ENCODE data around the gene H2BK1. TPM values are rescaled to one million over a fixed set of nuclear protein-coding genes. Genes with fewer than 3 reads are reported as not detected.

H2BK1 gene
- total and polyA plus RNA-seq, 2 of the 13 experiments (the other 11 are each of a cell fraction or from before 2014, with no cell fraction given): not detected

DNA sequence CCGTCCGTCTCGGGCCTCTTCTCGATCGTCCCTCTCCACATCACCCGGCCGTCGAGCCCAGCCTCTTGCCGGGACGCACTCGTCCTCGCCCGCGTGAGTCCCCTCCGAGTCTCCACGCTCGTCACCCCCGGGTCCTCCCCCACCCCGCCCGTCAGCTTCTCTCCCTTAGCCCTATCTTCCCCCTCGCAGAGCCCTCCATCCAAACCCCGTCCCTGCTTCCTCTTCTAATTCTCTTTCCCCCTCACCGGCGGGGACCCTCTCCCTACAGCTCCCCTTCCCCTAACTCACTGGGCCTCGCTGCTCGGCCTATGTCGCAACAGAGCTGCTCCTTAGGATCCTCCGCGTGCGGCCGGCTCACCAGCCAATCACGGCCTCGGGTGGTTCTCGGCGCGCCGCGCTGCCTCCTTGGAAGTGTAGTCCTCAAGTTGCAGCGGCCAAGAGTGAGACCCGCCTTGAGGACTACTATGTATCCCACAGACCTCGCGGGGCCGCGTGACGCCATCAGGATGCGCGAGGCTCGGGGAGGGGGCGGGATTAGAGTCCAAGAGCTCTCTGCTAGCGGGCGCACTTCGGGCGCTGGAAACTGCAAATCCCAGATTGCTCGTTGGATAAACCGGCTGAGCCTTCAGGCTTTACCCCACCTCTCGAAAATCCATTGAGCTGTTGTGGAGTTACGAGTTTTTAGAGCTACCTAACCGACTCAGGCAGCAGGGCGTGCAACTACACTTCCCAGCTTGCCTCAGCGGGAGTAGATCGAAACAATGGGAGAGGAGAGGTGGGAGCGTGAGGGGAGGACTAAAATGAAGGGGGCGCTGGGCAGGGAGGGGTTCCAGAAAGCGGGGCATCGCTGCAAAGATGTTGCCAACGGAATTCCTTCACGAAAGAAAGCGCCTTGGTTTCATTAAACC is 16.8 kb upstream of the H2BK1 start, which contains the start of gene ABCF2 (continued):
- TF ChIP-seq, protein P1, sequence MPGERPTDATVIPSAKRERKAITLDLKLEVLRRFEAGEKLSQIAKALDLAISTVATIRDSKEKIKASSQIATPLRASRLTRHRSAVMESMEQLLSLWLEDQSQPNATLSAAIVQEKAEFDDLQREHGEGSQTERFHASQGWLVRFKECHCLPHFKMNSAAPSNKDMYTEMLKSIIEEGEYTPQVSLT (CRISPR knock-in tag; IDR thresholded peaks at IDR 0.05; ENCODE audit: borderline replicate concordance, low read depth): no peak
- TF ChIP-seq ZBTB7B (CRISPR knock-in tag; IDR thresholded peaks at IDR 0.05): no peak
- TF ChIP-seq, protein P2, sequence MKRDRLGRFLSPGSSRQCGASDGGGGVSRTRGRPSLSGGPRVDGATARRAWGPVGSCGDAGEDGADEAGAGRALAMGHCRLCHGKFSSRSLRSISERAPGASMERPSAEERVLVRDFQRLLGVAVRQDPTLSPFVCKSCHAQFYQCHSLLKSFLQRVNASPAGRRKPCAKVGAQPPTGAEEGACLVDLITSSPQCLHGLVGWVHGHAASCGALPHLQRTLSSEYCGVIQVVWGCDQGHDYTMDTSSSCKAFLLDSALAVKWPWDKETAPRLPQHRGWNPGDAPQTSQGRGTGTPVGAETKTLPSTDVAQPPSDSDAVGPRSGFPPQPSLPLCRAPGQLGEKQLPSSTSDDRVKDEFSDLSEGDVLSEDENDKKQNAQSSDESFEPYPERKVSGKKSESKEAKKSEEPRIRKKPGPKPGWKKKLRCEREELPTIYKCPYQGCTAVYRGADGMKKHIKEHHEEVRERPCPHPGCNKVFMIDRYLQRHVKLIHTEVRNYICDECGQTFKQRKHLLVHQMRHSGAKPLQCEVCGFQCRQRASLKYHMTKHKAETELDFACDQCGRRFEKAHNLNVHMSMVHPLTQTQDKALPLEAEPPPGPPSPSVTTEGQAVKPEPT (CRISPR knock-in tag; IDR thresholded peaks at IDR 0.05; ENCODE audit: low read depth): no peak
- no peak for TF ChIP-seq NFE2 (CRISPR knock-in tag; IDR thresholded peaks at IDR 0.05)
- TF ChIP-seq, protein P3, sequence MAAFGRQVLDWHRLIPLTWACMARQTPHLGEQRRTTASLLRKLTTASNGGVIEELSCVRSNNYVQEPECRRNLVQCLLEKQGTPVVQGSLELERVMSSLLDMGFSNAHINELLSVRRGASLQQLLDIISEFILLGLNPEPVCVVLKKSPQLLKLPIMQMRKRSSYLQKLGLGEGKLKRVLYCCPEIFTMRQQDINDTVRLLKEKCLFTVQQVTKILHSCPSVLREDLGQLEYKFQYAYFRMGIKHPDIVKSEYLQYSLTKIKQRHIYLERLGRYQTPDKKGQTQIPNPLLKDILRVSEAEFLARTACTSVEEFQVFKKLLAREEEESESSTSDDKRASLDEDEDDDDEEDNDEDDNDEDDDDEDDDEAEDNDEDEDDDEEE (CRISPR knock-in tag; IDR thresholded peaks at IDR 0.05): peak; percentile 67; the same call in 1 of the 2 replicates
- TF ChIP-seq, protein P4, sequence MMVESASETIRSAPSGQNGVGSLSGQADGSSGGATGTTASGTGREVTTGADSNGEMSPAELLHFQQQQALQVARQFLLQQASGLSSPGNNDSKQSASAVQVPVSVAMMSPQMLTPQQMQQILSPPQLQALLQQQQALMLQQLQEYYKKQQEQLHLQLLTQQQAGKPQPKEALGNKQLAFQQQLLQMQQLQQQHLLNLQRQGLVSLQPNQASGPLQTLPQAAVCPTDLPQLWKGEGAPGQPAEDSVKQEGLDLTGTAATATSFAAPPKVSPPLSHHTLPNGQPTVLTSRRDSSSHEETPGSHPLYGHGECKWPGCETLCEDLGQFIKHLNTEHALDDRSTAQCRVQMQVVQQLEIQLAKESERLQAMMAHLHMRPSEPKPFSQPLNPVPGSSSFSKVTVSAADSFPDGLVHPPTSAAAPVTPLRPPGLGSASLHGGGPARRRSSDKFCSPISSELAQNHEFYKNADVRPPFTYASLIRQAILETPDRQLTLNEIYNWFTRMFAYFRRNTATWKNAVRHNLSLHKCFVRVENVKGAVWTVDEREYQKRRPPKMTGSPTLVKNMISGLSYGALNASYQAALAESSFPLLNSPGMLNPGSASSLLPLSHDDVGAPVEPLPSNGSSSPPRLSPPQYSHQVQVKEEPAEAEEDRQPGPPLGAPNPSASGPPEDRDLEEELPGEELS (CRISPR knock-in tag; IDR thresholded peaks at IDR 0.05): 0 out of 2 replicates have a peak, but pooled peaks have one; percentile 29
- TF ChIP-seq, protein P5, sequence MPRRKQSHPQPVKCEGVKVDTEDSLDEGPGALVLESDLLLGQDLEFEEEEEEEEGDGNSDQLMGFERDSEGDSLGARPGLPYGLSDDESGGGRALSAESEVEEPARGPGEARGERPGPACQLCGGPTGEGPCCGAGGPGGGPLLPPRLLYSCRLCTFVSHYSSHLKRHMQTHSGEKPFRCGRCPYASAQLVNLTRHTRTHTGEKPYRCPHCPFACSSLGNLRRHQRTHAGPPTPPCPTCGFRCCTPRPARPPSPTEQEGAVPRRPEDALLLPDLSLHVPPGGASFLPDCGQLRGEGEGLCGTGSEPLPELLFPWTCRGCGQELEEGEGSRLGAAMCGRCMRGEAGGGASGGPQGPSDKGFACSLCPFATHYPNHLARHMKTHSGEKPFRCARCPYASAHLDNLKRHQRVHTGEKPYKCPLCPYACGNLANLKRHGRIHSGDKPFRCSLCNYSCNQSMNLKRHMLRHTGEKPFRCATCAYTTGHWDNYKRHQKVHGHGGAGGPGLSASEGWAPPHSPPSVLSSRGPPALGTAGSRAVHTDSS (CRISPR knock-in tag; conservative IDR thresholded peaks at IDR 0.05): no peak
- TF ChIP-seq RARG (CRISPR knock-in tag; IDR thresholded peaks at IDR 0.05; ENCODE audit: low read depth): no peak
- 0 out of 2 replicates have a peak, but pooled peaks have one; percentile 57 for TF ChIP-seq RFXAP (CRISPR knock-in tag; IDR thresholded peaks at IDR 0.05; ENCODE audit: borderline replicate concordance)
- no peak for TF ChIP-seq NONO (IDR thresholded peaks at IDR 0.05)
- TF ChIP-seq NONO (CRISPR knock-in tag; conservative IDR thresholded peaks at IDR 0.05): peak; percentile 67; the same call in 1 of the 2 replicates
- TF ChIP-seq, protein P6, sequence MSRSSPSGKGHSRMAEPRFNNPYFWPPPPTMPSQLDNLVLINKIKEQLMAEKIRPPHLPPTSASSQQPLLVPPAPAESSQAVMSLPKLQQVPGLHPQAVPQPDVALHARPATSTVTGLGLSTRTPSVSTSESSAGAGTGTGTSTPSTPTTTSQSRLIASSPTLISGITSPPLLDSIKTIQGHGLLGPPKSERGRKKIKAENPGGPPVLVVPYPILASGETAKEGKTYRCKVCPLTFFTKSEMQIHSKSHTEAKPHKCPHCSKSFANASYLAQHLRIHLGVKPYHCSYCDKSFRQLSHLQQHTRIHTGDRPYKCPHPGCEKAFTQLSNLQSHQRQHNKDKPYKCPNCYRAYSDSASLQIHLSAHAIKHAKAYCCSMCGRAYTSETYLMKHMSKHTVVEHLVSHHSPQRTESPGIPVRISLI (CRISPR knock-in tag; IDR thresholded peaks at IDR 0.05; ENCODE audit: borderline replicate concordance): 0 out of 2 replicates have a peak, but pooled peaks have one; percentile 15
- peak; percentile 95 for TF ChIP-seq PITX1 (CRISPR knock-in tag; IDR thresholded peaks at IDR 0.05)
- TF ChIP-seq, protein P7, sequence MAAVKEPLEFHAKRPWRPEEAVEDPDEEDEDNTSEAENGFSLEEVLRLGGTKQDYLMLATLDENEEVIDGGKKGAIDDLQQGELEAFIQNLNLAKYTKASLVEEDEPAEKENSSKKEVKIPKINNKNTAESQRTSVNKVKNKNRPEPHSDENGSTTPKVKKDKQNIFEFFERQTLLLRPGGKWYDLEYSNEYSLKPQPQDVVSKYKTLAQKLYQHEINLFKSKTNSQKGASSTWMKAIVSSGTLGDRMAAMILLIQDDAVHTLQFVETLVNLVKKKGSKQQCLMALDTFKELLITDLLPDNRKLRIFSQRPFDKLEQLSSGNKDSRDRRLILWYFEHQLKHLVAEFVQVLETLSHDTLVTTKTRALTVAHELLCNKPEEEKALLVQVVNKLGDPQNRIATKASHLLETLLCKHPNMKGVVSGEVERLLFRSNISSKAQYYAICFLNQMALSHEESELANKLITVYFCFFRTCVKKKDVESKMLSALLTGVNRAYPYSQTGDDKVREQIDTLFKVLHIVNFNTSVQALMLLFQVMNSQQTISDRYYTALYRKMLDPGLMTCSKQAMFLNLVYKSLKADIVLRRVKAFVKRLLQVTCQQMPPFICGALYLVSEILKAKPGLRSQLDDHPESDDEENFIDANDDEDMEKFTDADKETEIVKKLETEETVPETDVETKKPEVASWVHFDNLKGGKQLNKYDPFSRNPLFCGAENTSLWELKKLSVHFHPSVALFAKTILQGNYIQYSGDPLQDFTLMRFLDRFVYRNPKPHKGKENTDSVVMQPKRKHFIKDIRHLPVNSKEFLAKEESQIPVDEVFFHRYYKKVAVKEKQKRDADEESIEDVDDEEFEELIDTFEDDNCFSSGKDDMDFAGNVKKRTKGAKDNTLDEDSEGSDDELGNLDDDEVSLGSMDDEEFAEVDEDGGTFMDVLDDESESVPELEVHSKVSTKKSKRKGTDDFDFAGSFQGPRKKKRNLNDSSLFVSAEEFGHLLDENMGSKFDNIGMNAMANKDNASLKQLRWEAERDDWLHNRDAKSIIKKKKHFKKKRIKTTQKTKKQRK (IDR thresholded peaks at IDR 0.05; ENCODE audit: low read length): no peak
- no peak for TF ChIP-seq PRMT3 (CRISPR knock-in tag; IDR thresholded peaks at IDR 0.05; ENCODE audit: borderline replicate concordance, low read depth)
